ENCODE data around the gene ST6GALNAC1. TPM values are rescaled to one million over a fixed set of nuclear protein-coding genes. Genes with fewer than 3 reads are reported as not detected.

The ST6GALNAC1 gene
- total and polyA plus RNA-seq, 2 of the 13 experiments (the other 11 are each of a cell fraction or from before 2014, with no cell fraction given): not detected

DNA sequence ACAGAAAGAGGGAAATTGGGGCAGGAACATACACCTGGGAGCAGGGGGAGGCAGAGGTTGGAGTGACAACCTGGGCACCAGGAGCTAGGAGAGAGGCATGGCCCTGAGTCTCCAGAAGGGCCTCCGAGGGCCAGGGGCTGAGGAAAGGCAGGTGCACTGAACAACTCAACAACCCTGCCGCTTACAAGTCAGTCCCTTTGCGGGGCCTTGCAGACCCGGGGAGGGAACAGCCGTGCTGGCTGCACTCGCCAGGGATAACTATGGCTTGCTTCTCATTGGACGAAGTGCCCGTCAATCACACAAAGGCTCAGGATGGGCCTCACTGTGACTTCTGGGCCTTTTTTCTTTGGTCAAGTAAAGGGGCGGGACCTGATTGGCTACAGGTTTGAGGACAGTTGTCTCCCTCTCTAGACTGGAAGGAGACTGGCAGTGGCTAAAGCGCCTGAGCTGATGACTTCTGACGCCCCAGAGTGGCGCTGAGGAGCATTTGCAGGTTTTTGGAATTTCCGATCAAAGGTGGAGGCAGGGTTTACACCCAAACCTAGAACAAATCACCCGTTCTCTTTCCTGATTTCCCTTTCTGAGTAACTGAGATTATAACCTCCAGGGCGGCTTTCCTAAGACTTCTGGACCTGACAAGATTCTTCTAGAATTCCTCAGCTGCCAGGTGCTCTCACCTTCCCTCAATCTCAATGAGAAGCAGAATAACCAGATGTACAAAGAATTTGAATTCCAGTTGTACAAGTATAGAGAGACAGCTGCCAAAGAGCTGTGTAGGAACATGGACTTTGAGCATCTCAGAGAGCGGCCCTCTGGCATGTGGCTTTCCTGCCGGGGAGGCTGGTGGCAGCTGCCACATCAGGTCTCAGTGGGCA, 30.3 kb downstream of the ST6GALNAC1 start (continued):
- TF ChIP-seq, protein P1, sequence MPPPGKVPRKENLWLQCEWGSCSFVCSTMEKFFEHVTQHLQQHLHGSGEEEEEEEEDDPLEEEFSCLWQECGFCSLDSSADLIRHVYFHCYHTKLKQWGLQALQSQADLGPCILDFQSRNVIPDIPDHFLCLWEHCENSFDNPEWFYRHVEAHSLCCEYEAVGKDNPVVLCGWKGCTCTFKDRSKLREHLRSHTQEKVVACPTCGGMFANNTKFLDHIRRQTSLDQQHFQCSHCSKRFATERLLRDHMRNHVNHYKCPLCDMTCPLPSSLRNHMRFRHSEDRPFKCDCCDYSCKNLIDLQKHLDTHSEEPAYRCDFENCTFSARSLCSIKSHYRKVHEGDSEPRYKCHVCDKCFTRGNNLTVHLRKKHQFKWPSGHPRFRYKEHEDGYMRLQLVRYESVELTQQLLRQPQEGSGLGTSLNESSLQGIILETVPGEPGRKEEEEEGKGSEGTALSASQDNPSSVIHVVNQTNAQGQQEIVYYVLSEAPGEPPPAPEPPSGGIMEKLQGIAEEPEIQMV (CRISPR knock-in tag; IDR thresholded peaks at IDR 0.05; ENCODE audit: low read depth): no peak
- TF ChIP-seq KLF16 (CRISPR knock-in tag; IDR thresholded peaks at IDR 0.05) (no peak; a peak in 1 of 4 replicates), MTF2 (CRISPR knock-in tag; IDR thresholded peaks at IDR 0.05; ENCODE audit: borderline replicate concordance) (no peak), FOXA1 (IDR thresholded peaks at IDR 0.05) (no peak), FOXA1 (CRISPR knock-in tag; IDR thresholded peaks at IDR 0.05) (no peak), FOXK2 (IDR thresholded peaks at IDR 0.05) (no peak), NR2F2 (IDR thresholded peaks at IDR 0.05; ENCODE audit: borderline replicate concordance, low read depth) (no peak), ZSCAN31 (CRISPR knock-in tag; IDR thresholded peaks at IDR 0.05; ENCODE audit: low read depth) (no peak), KAT7 (CRISPR knock-in tag; IDR thresholded peaks at IDR 0.05; ENCODE audit: borderline replicate concordance) (no peak), PRPF4 (IDR thresholded peaks at IDR 0.05; ENCODE audit: low read depth, low read length, poor library complexity, severe bottlenecking) (no peak), CENPX (CRISPR knock-in tag; IDR thresholded peaks at IDR 0.05) (no peak), FOXO1 (CRISPR knock-in tag; IDR thresholded peaks at IDR 0.05) (no peak), RXRA (CRISPR knock-in tag; IDR thresholded peaks at IDR 0.05) (0 out of 2 replicates have a peak, but pooled peaks have one; percentile 39), RBFOX2 (IDR thresholded peaks at IDR 0.05; ENCODE audit: low read depth, low read length) (no peak), SOX5 (CRISPR knock-in tag; IDR thresholded peaks at IDR 0.05; ENCODE audit: borderline replicate concordance) (no peak), MAZ (IDR thresholded peaks at IDR 0.05; ENCODE audit: borderline replicate concordance, low read depth, low read length) (no peak), MAZ (CRISPR knock-in tag; IDR thresholded peaks at IDR 0.05; ENCODE audit: low read depth) (no peak), ZNF160 (CRISPR knock-in tag; IDR thresholded peaks at IDR 0.05) (no peak), ZNF781 (CRISPR knock-in tag; IDR thresholded peaks at IDR 0.05; ENCODE audit: borderline replicate concordance, not compliant biosample characterization) (no peak), ZNF430 (CRISPR knock-in tag; IDR thresholded peaks at IDR 0.05) (0 out of 2 replicates have a peak, but pooled peaks have one; percentile 33), ZKSCAN1 (IDR thresholded peaks at IDR 0.05; ENCODE audit: low read length) (no peak), ESRRA (CRISPR knock-in tag; IDR thresholded peaks at IDR 0.05; ENCODE audit: low read depth) (no peak), MATR3 (CRISPR knock-in tag; IDR thresholded peaks at IDR 0.05) (no peak), NFKB2 (CRISPR knock-in tag; IDR thresholded peaks at IDR 0.05; ENCODE audit: borderline replicate concordance) (peak; percentile 59; the same call in 1 of the 2 replicates), ZBTB8A (CRISPR knock-in tag; IDR thresholded peaks at IDR 0.05; ENCODE audit: borderline replicate concordance, low read depth) (no peak)
- TF ChIP-seq, protein P2, sequence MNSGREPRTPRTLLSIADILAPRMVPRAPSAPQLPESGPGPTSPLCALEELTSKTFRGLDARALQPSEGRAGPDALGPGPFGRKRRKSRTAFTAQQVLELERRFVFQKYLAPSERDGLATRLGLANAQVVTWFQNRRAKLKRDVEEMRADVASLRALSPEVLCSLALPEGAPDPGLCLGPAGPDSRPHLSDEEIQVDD (CRISPR knock-in tag; IDR thresholded peaks at IDR 0.05; ENCODE audit: borderline replicate concordance): no peak
- TF ChIP-seq, protein P3, sequence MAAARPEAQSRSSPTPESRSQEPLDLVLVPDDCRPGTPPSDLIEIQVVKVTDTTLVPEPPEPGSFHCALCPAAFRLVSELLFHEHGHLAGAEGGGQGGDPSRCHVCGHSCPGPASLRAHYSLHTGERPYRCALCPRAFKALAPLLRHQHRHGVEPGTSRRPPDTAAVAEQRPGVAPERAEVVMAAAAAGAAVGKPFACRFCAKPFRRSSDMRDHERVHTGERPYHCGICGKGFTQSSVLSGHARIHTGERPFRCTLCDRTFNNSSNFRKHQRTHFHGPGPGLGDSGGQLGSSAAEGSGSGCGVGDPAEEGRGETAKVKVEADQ (CRISPR knock-in tag; IDR thresholded peaks at IDR 0.05; ENCODE audit: borderline replicate concordance): no peak
- TF ChIP-seq, protein P4, sequence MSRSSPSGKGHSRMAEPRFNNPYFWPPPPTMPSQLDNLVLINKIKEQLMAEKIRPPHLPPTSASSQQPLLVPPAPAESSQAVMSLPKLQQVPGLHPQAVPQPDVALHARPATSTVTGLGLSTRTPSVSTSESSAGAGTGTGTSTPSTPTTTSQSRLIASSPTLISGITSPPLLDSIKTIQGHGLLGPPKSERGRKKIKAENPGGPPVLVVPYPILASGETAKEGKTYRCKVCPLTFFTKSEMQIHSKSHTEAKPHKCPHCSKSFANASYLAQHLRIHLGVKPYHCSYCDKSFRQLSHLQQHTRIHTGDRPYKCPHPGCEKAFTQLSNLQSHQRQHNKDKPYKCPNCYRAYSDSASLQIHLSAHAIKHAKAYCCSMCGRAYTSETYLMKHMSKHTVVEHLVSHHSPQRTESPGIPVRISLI (CRISPR knock-in tag; IDR thresholded peaks at IDR 0.05; ENCODE audit: borderline replicate concordance): peak; percentile 43; the same call in 1 of the 2 replicates

Measured in HepG2 (cell line).